CD4-positive, alpha-beta T cell (primary cell): ENCODE measurements around the gene STX10. TPM values are rescaled to one million over a fixed set of nuclear protein-coding genes. Genes with fewer than 3 reads are reported as not detected.

Experiments
- ATAC-seq: fragments of 200-7000 bp; cut with Tn5 transposase; one replicate; pipeline ENCODE4 v1.10.0; 2022; ENCODE audit warnings: mild to moderate bottlenecking; ENCODE audit not compliant: poor library complexity
- CTCF ChIA-PET: fragments of 350-600 bp; sonication (Branson Sonifier 250); formaldehyde crosslinking; loops from one replicate; lab custom pipeline; 2021; ENCODE audit warnings: antibody characterized with exemption, inconsistent platforms; lab: Charles Lee
- POLR2A ChIA-PET: fragments of 350-600 bp; sonication (Branson Sonifier 250); formaldehyde crosslinking; loops from one replicate; lab custom pipeline; 2021; ENCODE audit warnings: antibody characterized with exemption, inconsistent platforms; lab: Charles Lee
- DNase-seq, 14 experiments: peaks; one replicate each; pipeline ENCODE4 v3.0.0-alpha.2; 2013 to 2020; ENCODE audit warnings: mixed read lengths in 2 of 14
- H3K27ac ChIP-seq, 2 donors: one replicate each; pipeline versions ENCODE4 v1.5.1 to v1.7.0; 2013; ENCODE audit warnings: low read length in 2 of 2, low read depth in 1 of 2, mild to moderate bottlenecking in 1 of 2
- H3K27me3 ChIP-seq, 2 experiments: 1 replicate in 1 of 2; 2 replicates in 1 of 2; pipeline versions ENCODE4 v1.6.1 to v1.7.0; 2013; ENCODE audit warnings: low read length in 2 of 2, control low read depth in 1 of 2, mild to moderate bottlenecking in 1 of 2, moderate library complexity in 1 of 2; ENCODE audit not compliant: insufficient read depth in 2 of 2, control insufficient read depth in 1 of 2
- H3K36me3 ChIP-seq: one replicate; pipeline ENCODE4 v1.6.1; 2013; ENCODE audit warnings: low read length, control low read depth; ENCODE audit not compliant: insufficient read depth
- H3K4me1 ChIP-seq: one replicate; pipeline ENCODE4 v1.6.1; 2013; ENCODE audit warnings: low read length, control low read depth; ENCODE audit not compliant: insufficient read depth
- H3K4me3 ChIP-seq: one replicate; pipeline ENCODE4 v1.5.1; 2013; ENCODE audit warnings: mild to moderate bottlenecking, low read length, moderate library complexity
- H3K9me3 ChIP-seq, 2 experiments: 1 replicate in 1 of 2; 2 replicates in 1 of 2; pipeline versions ENCODE4 v1.6.1 to v1.7.0; 2013; ENCODE audit warnings: low read length in 2 of 2, mild to moderate bottlenecking in 2 of 2, control low read depth in 1 of 2, moderate library complexity in 1 of 2; ENCODE audit not compliant: control insufficient read depth in 1 of 2, insufficient read depth in 1 of 2
- H3K27ac Mint-ChIP-seq: one replicate; pipeline ENCODE4 v1.8.0; 2020; ENCODE audit warnings: mixed read lengths
- H3K27me3 Mint-ChIP-seq: one replicate; pipeline ENCODE4 v1.8.0; 2021; ENCODE audit warnings: mixed read lengths
- H3K36me3 Mint-ChIP-seq: one replicate; pipeline ENCODE4 v1.8.0; 2021; ENCODE audit warnings: low read depth, mixed read lengths
- H3K4me1 Mint-ChIP-seq: one replicate; pipeline ENCODE4 v1.8.0; 2021; ENCODE audit warnings: low read depth, mixed read lengths
- H3K4me3 Mint-ChIP-seq: one replicate; pipeline ENCODE4 v1.8.0; 2020; ENCODE audit warnings: mild to moderate bottlenecking, mixed read lengths
- H3K9me3 Mint-ChIP-seq: one replicate; pipeline ENCODE4 v1.8.0; 2020; ENCODE audit warnings: mixed read lengths
- intact Hi-C, 2 experiments: fragments of 100-400 bp; cut with DNase I in 1 of 2; cut with micrococcal nuclease in 1 of 2; formaldehyde crosslinking; loops; one replicate each; pipeline versions ENCODE4 v1.15.1 to v1.9.0; 2023 to 2025; cut with DNase I, micrococcal nuclease
- total RNA-seq, 174 experiments: library from RNA in 2 of 174; stranded (reverse) in 2 of 174; gene quantifications; one replicate each; pipeline ENCODE4 v1.2.3 and lab custom pipeline; 2021 to 2026
- TF ChIP-seq, protein P1 (sequence below): fragments of 200-600 bp; IDR thresholded peaks from one replicate; pipeline ENCODE4 v1.8.0; 2022; ENCODE audit warnings: antibody characterized with exemption, mild to moderate bottlenecking

STX10 gene
- total RNA-seq, 2 experiments from 2014 or later, result 40.9 to 43.9 TPM

DNA sequence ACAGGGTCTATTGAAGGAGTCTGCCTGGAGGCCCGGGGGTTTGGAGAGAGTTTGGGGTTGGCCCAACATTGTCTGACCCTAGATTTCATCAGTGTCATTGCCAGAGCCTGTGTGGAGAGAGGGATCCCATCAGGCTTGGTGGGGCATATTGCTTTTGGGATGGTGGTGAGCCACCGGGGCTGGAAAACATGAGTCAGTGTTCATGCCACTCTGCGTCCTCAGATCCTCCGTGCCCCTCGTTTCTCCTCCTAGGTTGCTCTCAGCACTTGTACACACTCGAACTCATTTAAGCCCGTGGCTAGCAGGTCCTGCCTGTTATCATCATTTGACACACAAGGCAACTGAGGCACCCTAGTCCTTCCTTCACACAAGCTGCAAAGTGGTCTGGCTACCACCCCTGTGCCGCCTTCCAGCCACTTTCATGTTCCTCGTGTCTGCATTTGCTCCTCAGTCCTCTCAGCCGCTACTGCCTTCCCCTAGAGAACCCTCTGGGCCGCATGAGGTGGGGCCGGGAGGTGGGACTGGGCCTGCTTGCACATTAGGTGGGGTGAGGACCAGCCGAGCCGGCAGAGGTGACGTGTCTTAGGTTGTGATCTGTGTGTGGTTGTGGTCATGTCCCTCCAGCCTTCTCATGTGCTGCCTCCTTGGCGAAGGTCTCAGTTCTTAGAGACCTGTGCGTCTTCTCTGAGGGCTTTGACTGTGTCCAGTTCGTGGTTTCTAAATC, 28.5 kb downstream of the STX10 start:
- peak in 1 of 14 experiments; percentile 38 for DNase-seq
- POLR2A ChIA-PET, result no interaction called here

DNA sequence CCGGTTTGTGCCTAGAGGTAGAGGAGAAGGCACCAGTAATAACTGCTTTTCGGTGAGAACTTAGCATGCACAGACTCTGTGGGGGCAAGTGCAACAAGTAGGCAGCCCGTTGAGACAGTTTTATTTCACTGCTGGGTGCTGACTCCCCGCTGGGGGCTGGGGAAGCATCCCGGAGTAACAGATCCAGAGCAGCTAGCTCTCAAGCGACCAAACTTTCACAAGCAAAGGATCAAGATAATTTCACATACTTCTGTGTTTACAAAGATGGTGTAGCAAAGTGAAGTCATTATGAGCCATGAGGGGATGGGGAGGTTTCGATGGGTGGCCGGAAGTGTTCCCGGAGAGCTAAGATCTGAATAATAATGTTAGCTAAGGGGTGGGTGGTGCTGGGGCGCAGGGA, 29.4 kb downstream of the STX10 start:
- no peak overlapping the region for H3K27ac ChIP-seq
- peaks cover 57% of the 10 kb centered on the region for H3K4me1 Mint-ChIP-seq

More for the DNA sequence above, 28.5 kb downstream of the STX10 start:
- no peak overlapping the region for H3K4me3 ChIP-seq
- Mint-ChIP-seq H3K9me3 (no peaks in the 10 kb centered on the region), H3K27me3 (no peaks in the 10 kb centered on the region), H3K4me3 (peak overlapping the region; percentile 77), H3K36me3 (peaks cover 21% of the 10 kb centered on the region), H3K27ac (peak overlapping the region; percentile 44), H3K4me1 (peaks cover 52% of the 10 kb centered on the region)
- TF ChIP-seq, protein P1, sequence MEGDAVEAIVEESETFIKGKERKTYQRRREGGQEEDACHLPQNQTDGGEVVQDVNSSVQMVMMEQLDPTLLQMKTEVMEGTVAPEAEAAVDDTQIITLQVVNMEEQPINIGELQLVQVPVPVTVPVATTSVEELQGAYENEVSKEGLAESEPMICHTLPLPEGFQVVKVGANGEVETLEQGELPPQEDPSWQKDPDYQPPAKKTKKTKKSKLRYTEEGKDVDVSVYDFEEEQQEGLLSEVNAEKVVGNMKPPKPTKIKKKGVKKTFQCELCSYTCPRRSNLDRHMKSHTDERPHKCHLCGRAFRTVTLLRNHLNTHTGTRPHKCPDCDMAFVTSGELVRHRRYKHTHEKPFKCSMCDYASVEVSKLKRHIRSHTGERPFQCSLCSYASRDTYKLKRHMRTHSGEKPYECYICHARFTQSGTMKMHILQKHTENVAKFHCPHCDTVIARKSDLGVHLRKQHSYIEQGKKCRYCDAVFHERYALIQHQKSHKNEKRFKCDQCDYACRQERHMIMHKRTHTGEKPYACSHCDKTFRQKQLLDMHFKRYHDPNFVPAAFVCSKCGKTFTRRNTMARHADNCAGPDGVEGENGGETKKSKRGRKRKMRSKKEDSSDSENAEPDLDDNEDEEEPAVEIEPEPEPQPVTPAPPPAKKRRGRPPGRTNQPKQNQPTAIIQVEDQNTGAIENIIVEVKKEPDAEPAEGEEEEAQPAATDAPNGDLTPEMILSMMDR, result no peak
- ATAC-seq, result no peak
- H3K27me3 ChIP-seq, result no peaks in the 10 kb centered on the region
- intact Hi-C loops, result no loop called here
- H3K9me3 ChIP-seq, result no peaks in the 10 kb centered on the region
- CTCF ChIA-PET, result no interaction called here
- peaks cover 51% of the 10 kb centered on the region for H3K4me1 ChIP-seq
- H3K36me3 ChIP-seq, result peaks cover 16% of the 10 kb centered on the region
- no peak overlapping the region for H3K27ac ChIP-seq

DNA sequence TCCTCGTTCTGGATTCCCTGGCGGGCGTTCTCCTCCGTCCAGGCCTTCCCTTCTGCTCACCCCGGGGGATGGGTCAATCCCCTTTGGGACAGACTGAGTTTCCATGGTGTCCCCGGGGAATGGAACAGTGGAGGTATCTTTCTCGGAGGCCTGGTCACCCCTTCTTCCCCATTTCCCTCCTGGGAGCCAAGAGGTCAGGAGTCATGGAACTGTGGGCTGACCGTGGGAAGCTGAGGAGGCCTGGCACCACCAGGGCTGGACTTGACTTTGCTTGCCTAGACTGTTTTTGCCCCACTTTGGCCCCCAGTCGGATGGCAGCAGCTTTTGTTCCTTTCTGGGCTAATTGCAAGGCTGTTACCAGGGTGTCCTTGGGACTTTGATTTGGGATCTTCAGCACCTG, 30.1 kb downstream of the STX10 start:
- H3K36me3 Mint-ChIP-seq, result peaks cover 26% of the 10 kb centered on the region

More for the DNA sequence above, 29.4 kb downstream of the STX10 start:
- H3K9me3 ChIP-seq, result no peaks in the 10 kb centered on the region
- H3K27me3 Mint-ChIP-seq, result no peaks in the 10 kb centered on the region
- peaks cover 26% of the 10 kb centered on the region for H3K36me3 Mint-ChIP-seq
- no peak for ATAC-seq
- no peaks in the 10 kb centered on the region for H3K27me3 ChIP-seq
- POLR2A ChIA-PET, result no interaction called here
- no peak overlapping the region for H3K27ac Mint-ChIP-seq
- CTCF ChIA-PET, result interaction anchor here (0.7 kb wide), 1 partner anchor 41 kb away, joined by 3 read pairs; no protein-coding TSS in a partner anchor
- peaks cover 58% of the 10 kb centered on the region for H3K4me1 ChIP-seq
- H3K4me3 Mint-ChIP-seq, result peak overlapping the region; percentile 84
- H3K36me3 ChIP-seq, result peaks cover 12% of the 10 kb centered on the region
- no peaks in the 10 kb centered on the region for H3K9me3 Mint-ChIP-seq
- no peak overlapping the region for H3K4me3 ChIP-seq
- intact Hi-C loops, result no loop called here
- TF ChIP-seq, protein P1, result no peak
- no peak for DNase-seq

More for the DNA sequence above, 30.1 kb downstream of the STX10 start:
- Mint-ChIP-seq H3K27me3 (no peaks in the 10 kb centered on the region), H3K4me1 (peaks cover 63% of the 10 kb centered on the region), H3K4me3 (peak overlapping the region; percentile 84), H3K27ac (no peak overlapping the region), H3K9me3 (no peaks in the 10 kb centered on the region)
- TF ChIP-seq, protein P1, result no peak
- Histone ChIP-seq H3K27me3 (no peaks in the 10 kb centered on the region), H3K4me3 (no peak overlapping the region), H3K27ac (no peak overlapping the region), H3K9me3 (no peaks in the 10 kb centered on the region), H3K36me3 (peaks cover 12% of the 10 kb centered on the region), H3K4me1 (peaks cover 65% of the 10 kb centered on the region)
- ChIA-PET POLR2A (interaction anchor here (4.7 kb wide), 1 partner anchor 19 kb away, joined by 32 read pairs; no protein-coding TSS in a partner anchor), CTCF (no interaction called here)
- ATAC-seq (no peak), DNase-seq (no peak)
- intact Hi-C loops, result no loop called here
